K562 (cell line): ENCODE data around the gene ASIC3. TPM values are rescaled to one million over a fixed set of nuclear protein-coding genes. Genes with fewer than 3 reads are reported as not detected.

Source experiments
- ATAC-seq: fragments of 200-7000 bp; cut with Tn5 transposase; 3 replicates; pipeline ENCODE4 v1.9.1; 2020; ENCODE audit warnings: moderate library complexity
- BruUV-seq: library from RNA; stranded (reverse); fragments of 400-500 nt; replicated peaks from 2 replicates; lab custom pipeline; 2021; lab: Mats Ljungman, UMichigan
- CTCF ChIA-PET: fragments of 300-600 bp; formaldehyde crosslinking; extraction: SDS; loops from one replicate; lab custom pipeline; 2021; ENCODE audit warnings: low intra/inter-chr PET ratio; lab: Yijun Ruan, JAX
- POLR2A ChIA-PET: fragments of 300-600, 350-650 bp; sonication (Branson Sonifier 250); formaldehyde crosslinking; extraction: SDS; loops from one replicate; lab custom pipeline; 2021; ENCODE audit warnings: antibody characterized with exemption, inconsistent platforms; lab: Yijun Ruan, JAX
- DNase-seq, 4 experiments: peaks; one replicate each; pipeline versions ENCODE4 v3.0.0 to v3.0.0-alpha.2; 2011 to 2018; ENCODE audit warnings: low spot score in 3 of 4, mixed read lengths in 3 of 4; ENCODE audit errors: extremely low read depth in 1 of 4
- FAIRE-seq: peaks from 2 replicates; lab custom pipeline; 2011; peaks lifted over from hg19 to GRCh38; lab: Jason Lieb, UNC
- H2AFZ ChIP-seq: 2 replicates; pipeline ENCODE4 v1.6.0; 2011; ENCODE audit warnings: low read depth, low read length, control low read depth, inconsistent platforms
- H3K27ac ChIP-seq: fragments of 200-600 bp; 3 replicates; pipeline ENCODE4 v1.8.0; 2011; ENCODE audit warnings: low read depth, mild to moderate bottlenecking, control low read depth, inconsistent platforms, low read length, moderate library complexity, mixed read lengths; ENCODE audit errors: extremely low read depth
- H3K27me3 ChIP-seq, 2 experiments: fragments of 300-600 bp in 1 of 2; 2 replicates in 1 of 2; 3 replicates in 1 of 2; pipeline versions ENCODE4 v1.6.0 to v1.8.0; 2011; ENCODE audit warnings: inconsistent platforms in 2 of 2, low read length in 2 of 2, mild to moderate bottlenecking in 1 of 2, mixed read lengths in 1 of 2, moderate library complexity in 1 of 2; ENCODE audit not compliant: control insufficient read depth in 2 of 2, insufficient read depth in 2 of 2
- H3K36me3 ChIP-seq: fragments of 300-600 bp; 3 replicates; pipeline ENCODE4 v1.8.0; 2011; ENCODE audit warnings: mild to moderate bottlenecking, low read length, inconsistent platforms; ENCODE audit not compliant: control insufficient read depth, insufficient read depth
- H3K4me1 ChIP-seq, 2 experiments: fragments of 200-600 bp in 1 of 2; replicated peaks in 1 of 2; 2 replicates in 1 of 2; 3 replicates in 1 of 2; pipeline versions ENCODE4 v1.5.1 to v1.8.0; 2011; ENCODE audit warnings: inconsistent platforms in 2 of 2, low read length in 2 of 2, mild to moderate bottlenecking in 1 of 2, mixed read lengths in 1 of 2, moderate library complexity in 1 of 2; ENCODE audit not compliant: control insufficient read depth in 2 of 2, insufficient read depth in 2 of 2
- H3K4me2 ChIP-seq: 2 replicates; pipeline ENCODE4 v1.6.1; 2011; ENCODE audit warnings: low read length, control low read depth, inconsistent platforms, mixed read lengths; ENCODE audit not compliant: insufficient read depth
- H3K4me3 ChIP-seq: fragments of 200-600 bp; sonication (generic), shearing (Covaris generic); 2 replicates; pipeline ENCODE4 v1.5.1; 2016; ENCODE audit warnings: control low read depth, inconsistent platforms
- H3K79me2 ChIP-seq: fragments of 200-600 bp; 3 replicates; pipeline ENCODE4 v1.8.0; 2011; ENCODE audit warnings: low read length, inconsistent platforms; ENCODE audit not compliant: control insufficient read depth, insufficient read depth
- H3K9ac ChIP-seq, 2 experiments: 2 replicates each; pipeline versions ENCODE4 v1.6.0 to v1.6.1; 2011; ENCODE audit warnings: low read depth in 2 of 2, low read length in 2 of 2, control low read depth in 1 of 2, inconsistent platforms in 1 of 2, mild to moderate bottlenecking in 1 of 2, mixed read lengths in 1 of 2; ENCODE audit not compliant: insufficient read depth in 1 of 2
- H3K9me1 ChIP-seq: one replicate; pipeline ENCODE4 v1.6.0; 2011; ENCODE audit warnings: inconsistent platforms, mild to moderate bottlenecking, low read length, moderate library complexity; ENCODE audit not compliant: control insufficient read depth, insufficient read depth
- H3K9me3 ChIP-seq: replicated peaks from 2 replicates; pipeline ENCODE4 v1.5.1; 2011; ENCODE audit warnings: low read depth, low read length, inconsistent platforms; ENCODE audit not compliant: control insufficient read depth, insufficient read depth
- H4K20me1 ChIP-seq: replicated peaks from 2 replicates; pipeline ENCODE4 v1.6.1; 2011; ENCODE audit warnings: low read length, inconsistent platforms, mixed read lengths; ENCODE audit not compliant: control insufficient read depth, insufficient read depth
- CBFB ChIP-seq: sonication (generic); formaldehyde crosslinking; IDR thresholded peaks from 2 replicates; pipeline ENCODE4 v1.4.0; 2020; ENCODE audit warnings: mild to moderate bottlenecking, missing genetic modification reagents
- CHD1 ChIP-seq: fragments of 200-600 bp; sonication (generic); IDR thresholded peaks from one replicate; pipeline ENCODE4 v1.6.1; 2012; ENCODE audit warnings: mild to moderate bottlenecking, moderate library complexity, low read length, inconsistent platforms
- FIP1L1 ChIP-seq: fragments of 200-400 bp; formaldehyde crosslinking; IDR thresholded peaks from 2 replicates; pipeline ENCODE4 v1.6.1; 2018; ENCODE audit warnings: mild to moderate bottlenecking, low read depth, low read length; ENCODE audit not compliant: poor library complexity, severe bottlenecking
- FOXJ3 ChIP-seq: sonication (generic); formaldehyde crosslinking; IDR thresholded peaks from 2 replicates; pipeline ENCODE4 v1.4.0; 2020; ENCODE audit warnings: mild to moderate bottlenecking, missing genetic modification reagents
- HEY1 ChIP-seq: fragments of 250-450 bp; sonication (Bioruptor Pico); IDR thresholded peaks from 2 replicates; pipeline ENCODE4 v1.5.0; 2020; ENCODE audit warnings: mild to moderate bottlenecking, moderate library complexity, borderline replicate concordance
- MTF1 ChIP-seq: fragments of 250-450 bp; sonication (Bioruptor Pico); IDR thresholded peaks from 2 replicates; pipeline ENCODE4 v1.9.0; 2021; ENCODE audit warnings: moderate library complexity, mild to moderate bottlenecking, inconsistent platforms, borderline replicate concordance
- NFE2 ChIP-seq: IDR thresholded peaks from 2 replicates; pipeline ENCODE4 v1.6.1; 2014; ENCODE audit warnings: antibody characterized with exemption, low read depth
- NR2C1 ChIP-seq, 2 experiments: fragments of 450-650 bp; IDR thresholded peaks; 2 replicates each; pipeline ENCODE4 v1.6.1; 2017; ENCODE audit warnings: mild to moderate bottlenecking in 2 of 2, antibody characterized with exemption in 1 of 2, inconsistent platforms in 1 of 2, missing compliant biosample characterization in 1 of 2, missing genetic modification characterization in 1 of 2
- RBFOX2 ChIP-seq: fragments of 200-400 bp; formaldehyde crosslinking; IDR thresholded peaks from 2 replicates; pipeline ENCODE4 v1.6.1; 2017; ENCODE audit warnings: low read depth, mild to moderate bottlenecking, low read length, moderate library complexity
- RBM22 ChIP-seq: fragments of 200-400 bp; formaldehyde crosslinking; IDR thresholded peaks from 2 replicates; pipeline ENCODE4 v1.6.1; 2018; ENCODE audit warnings: low read length, low read depth; ENCODE audit not compliant: poor library complexity, severe bottlenecking
- SIN3A ChIP-seq, 2 experiments: fragments of 150-350 bp in 1 of 2; IDR thresholded peaks; 2 replicates each; pipeline ENCODE4 v1.6.1; 2011 to 2016; ENCODE audit warnings: borderline replicate concordance in 2 of 2, low read depth in 2 of 2, low read length in 2 of 2, mild to moderate bottlenecking in 2 of 2, moderate library complexity in 2 of 2; ENCODE audit not compliant: control insufficient read depth in 1 of 2
- THAP12 ChIP-seq: fragments of 250-450 bp; sonication (Bioruptor Pico); IDR thresholded peaks from 2 replicates; pipeline ENCODE4 v1.9.0; 2021; ENCODE audit warnings: mild to moderate bottlenecking, inconsistent platforms
- XRCC5 ChIP-seq: fragments of 200-400 bp; formaldehyde crosslinking; IDR thresholded peaks from 2 replicates; pipeline ENCODE4 v1.6.1; 2017; ENCODE audit warnings: low read depth, mild to moderate bottlenecking, low read length
- ZBTB33 ChIP-seq: sonication (generic); formaldehyde crosslinking; IDR thresholded peaks from 2 replicates; pipeline ENCODE4 v1.8.1; 2023; ENCODE audit warnings: mild to moderate bottlenecking, missing genetic modification reagents
- ZNF24 ChIP-seq: fragments of 450-650 bp; IDR thresholded peaks from 2 replicates; pipeline ENCODE4 v1.6.1; 2016
- ZNF316 ChIP-seq: fragments of 450-650 bp; IDR thresholded peaks from 2 replicates; pipeline ENCODE4 v1.6.1; 2016
- WGBS: fragments of 100-300 bp; shearing (Covaris generic); methylation state at CpG from one replicate; pipeline ENCODE4 v1.1.6; 2016; ENCODE audit warnings: low coverage, mixed read lengths; ENCODE audit not compliant: insufficient coverage; ENCODE audit errors: missing lambda C conversion rate; 5-methylcytosine and 5-hydroxymethylcytosine counted together
- in situ Hi-C: fragments of 300-500 bp; cut with MboI; formaldehyde crosslinking; loops from 4 replicates; pipeline ENCODE4 v1.15.0; 2018; ENCODE audit warnings: inconsistent platforms, mixed read lengths
- intact Hi-C: fragments of 100-400 bp; cut with micrococcal nuclease; formaldehyde crosslinking; loops from 2 replicates; pipeline ENCODE4 v1.14.2; 2022
- polyA plus RNA-seq, 8 experiments: library from polyadenylated mRNA; depleted of rRNA in 4 of 8; stranded (reverse) in 5 of 8; unstranded in 3 of 8; fragments of >200 nt; fragmentation: Nextera tagmentation in 2 of 8; fragmentation: Illumina TruSeq in 1 of 8; extraction: Ambion mirVana in 2 of 8; extraction: Trizol in 1 of 8; gene quantifications; 2 replicates each; pipeline versions ENCODE4 v1.2.1 to v1.2.3, GENCODE V29; 2011 to 2014; ENCODE audit warnings: inconsistent platforms in 1 of 8, missing spikeins in 1 of 8
- total RNA-seq, 7 experiments: library from RNA; depleted of rRNA in 6 of 7; stranded (reverse); fragments of >200 nt in 6 of 7; fragmentation: Illumina TruSeq in 2 of 7; extraction: Trizol in 2 of 7; gene quantifications; 2 replicates each; pipeline versions ENCODE4 v1.2.1 to v1.2.3, GENCODE V29; 2011 to 2021; ENCODE audit warnings: low replicate concordance in 1 of 7

The ASIC3 gene
- total and polyA plus RNA-seq, 9 of the 15 experiments (the other 6 are each of a cell fraction or from before 2014, with no cell fraction given): 0.11 to 5.0 (median 0.87) TPM

GRCh38 chr7:151074817-151075661 is 26.7 kb downstream of the ASIC3 start:
- Histone ChIP-seq H3K36me3 (peaks cover 96% of the 10 kb centered on the region), H3K4me2 (no peak overlapping the region), H4K20me1 (peaks cover 4% of the 10 kb centered on the region), H3K4me1 (peaks cover 23 to 73% of the 10 kb centered on the region in 2 experiments), H3K27ac (no peak overlapping the region), H3K9me1 (no peaks in the 10 kb centered on the region), H3K9ac (peak overlapping the region in 1 of 2 experiments; percentile 41; a peak in 1 of 4 replicates), H3K9me3 (no peaks in the 10 kb centered on the region), H3K79me2 (peaks cover 16% of the 10 kb centered on the region), H3K27me3 (no peaks in the 10 kb centered on the region), H3K4me3 (no peak overlapping the region), H2AFZ (no peak overlapping the region)
- in situ Hi-C loops: no loop called here
- intact Hi-C loops: no loop called here
- ATAC-seq: no peak
- DNase-seq: no peak
- BruUV-seq: no TSS peak
- WGBS: 92% methylated on average over 26 of the region's 26 CpGs
- peak; percentile 15 for FAIRE-seq
- CTCF ChIA-PET: no interaction called here
- POLR2A ChIA-PET: interaction anchor here (0.7 to 1.8 kb wide), 5 partner anchors 10 to 79 kb away, joined by 3 to 8 read pairs (median 5); no protein-coding TSS in a partner anchor
- no peak for TF ChIP-seq ZNF24
- no peak for TF ChIP-seq SIN3A (IDR thresholded peaks at IDR 0.05; ENCODE audit: borderline replicate concordance in 2 of 2, control insufficient read depth in 1 of 2, low read depth in 2 of 2, low read length in 2 of 2)
- TF ChIP-seq ZNF316: no peak
- TF ChIP-seq NFE2: no peak
- TF ChIP-seq ZBTB33 (CRISPR knock-in tag): no peak
- no peak; the same call in 1 of the 2 replicates for TF ChIP-seq THAP12 (CRISPR knock-in tag)
- no peak for TF ChIP-seq XRCC5
- no peak for TF ChIP-seq HEY1
- TF ChIP-seq CHD1: no peak
- no peak for TF ChIP-seq FOXJ3 (CRISPR knock-in tag)
- TF ChIP-seq MTF1 (CRISPR knock-in tag): no peak
- peak; percentile 95 for TF ChIP-seq RBM22
- TF ChIP-seq NR2C1 (IDR thresholded peaks at IDR 0.05): no peak
- no peak for TF ChIP-seq NR2C1 (tag; IDR thresholded peaks at IDR 0.05)
- TF ChIP-seq FIP1L1: no peak
- peak; percentile 55 for TF ChIP-seq RBFOX2
- TF ChIP-seq CBFB: 0 out of 2 replicates have a peak, but pooled peaks have one; percentile 29
